Measurements from ENCODE around the gene PIEZO1.
"Not testable (repeated sequence)": the region's sequence is repeated elsewhere in the genome, so short reads cannot be mapped to it uniquely, and the experiment has no call there.

Gene PIEZO1

GRCh38 chr16:88803264-88803987 is 18.4 kb upstream of the PIEZO1 start, which contains the start of gene CDT1:
Gene CDT1, plus strand, starts transcription at chr16:88803789. Its CDS starts 43 bp downstream, at chr16:88803832.
- no peak for DNase-seq (ENCODE audit: low read depth)

GRCh38 chr16:88800277-88800592 is 15.2 kb upstream of the PIEZO1 start:
- DNase-seq (ENCODE audit: low read depth), result no peak

GRCh38 chr16:88799569-88800276 is 14.7 kb upstream of the PIEZO1 start:
- no peak for DNase-seq (ENCODE audit: low read depth)

GRCh38 chr16:88798772-88799455 is 13.9 kb upstream of the PIEZO1 start:
- no peak for DNase-seq (ENCODE audit: low read depth)

- DNase-seq (ENCODE audit: low read depth), result no peak
Observed at GRCh38 chr16:88798073-88798472, 13.1 kb upstream of the PIEZO1 start.

- no peak for DNase-seq (ENCODE audit: low read depth)
Observed at GRCh38 chr16:88796278-88796677, 11.3 kb upstream of the PIEZO1 start.

- no peak for DNase-seq (ENCODE audit: low read depth)
Observed at GRCh38 chr16:88793251-88793954, 8.4 kb upstream of the PIEZO1 start.

- DNase-seq (ENCODE audit: low read depth), result no peak
Observed at GRCh38 chr16:88792668-88793250, 7.7 kb upstream of the PIEZO1 start.

- DNase-seq (ENCODE audit: low read depth), result no peak
Observed at GRCh38 chr16:88792078-88792550, 7.1 kb upstream of the PIEZO1 start.

GRCh38 chr16:88790312-88791211 is 5.5 kb upstream of the PIEZO1 start:
- no peak for DNase-seq (ENCODE audit: low read depth)

GRCh38 chr16:88789594-88789993 is 4.6 kb upstream of the PIEZO1 start:
- DNase-seq (ENCODE audit: low read depth), result no peak

- DNase-seq (ENCODE audit: low read depth), result not testable (repeated sequence)
Observed at GRCh38 chr16:88788749-88789148, 3.7 kb upstream of the PIEZO1 start.

GRCh38 chr16:88787579-88788314 is 2.7 kb upstream of the PIEZO1 start:
- no peak for DNase-seq (ENCODE audit: low read depth)

- no peak for DNase-seq (ENCODE audit: low read depth)
Observed at GRCh38 chr16:88784856-88785105, 239 bp downstream of the PIEZO1 start.

GRCh38 chr16:88784074-88784855 is 755 bp downstream of the PIEZO1 start:
- no peak for DNase-seq (ENCODE audit: low read depth)

GRCh38 chr16:88783391-88784073 is 1.5 kb downstream of the PIEZO1 start:
- DNase-seq (ENCODE audit: low read depth), result no peak

- peak; percentile 61 for DNase-seq (ENCODE audit: low read depth)
Observed at GRCh38 chr16:88782454-88783390, 2.3 kb downstream of the PIEZO1 start.
